ENCODE data around the gene MAPKAPK3. TPM values are rescaled to one million over a fixed set of nuclear protein-coding genes. Genes with fewer than 3 reads are reported as not detected.

MAPKAPK3 gene
- total RNA-seq, 2 donors from 2014 or later: 84.8 to 106 TPM

DNA sequence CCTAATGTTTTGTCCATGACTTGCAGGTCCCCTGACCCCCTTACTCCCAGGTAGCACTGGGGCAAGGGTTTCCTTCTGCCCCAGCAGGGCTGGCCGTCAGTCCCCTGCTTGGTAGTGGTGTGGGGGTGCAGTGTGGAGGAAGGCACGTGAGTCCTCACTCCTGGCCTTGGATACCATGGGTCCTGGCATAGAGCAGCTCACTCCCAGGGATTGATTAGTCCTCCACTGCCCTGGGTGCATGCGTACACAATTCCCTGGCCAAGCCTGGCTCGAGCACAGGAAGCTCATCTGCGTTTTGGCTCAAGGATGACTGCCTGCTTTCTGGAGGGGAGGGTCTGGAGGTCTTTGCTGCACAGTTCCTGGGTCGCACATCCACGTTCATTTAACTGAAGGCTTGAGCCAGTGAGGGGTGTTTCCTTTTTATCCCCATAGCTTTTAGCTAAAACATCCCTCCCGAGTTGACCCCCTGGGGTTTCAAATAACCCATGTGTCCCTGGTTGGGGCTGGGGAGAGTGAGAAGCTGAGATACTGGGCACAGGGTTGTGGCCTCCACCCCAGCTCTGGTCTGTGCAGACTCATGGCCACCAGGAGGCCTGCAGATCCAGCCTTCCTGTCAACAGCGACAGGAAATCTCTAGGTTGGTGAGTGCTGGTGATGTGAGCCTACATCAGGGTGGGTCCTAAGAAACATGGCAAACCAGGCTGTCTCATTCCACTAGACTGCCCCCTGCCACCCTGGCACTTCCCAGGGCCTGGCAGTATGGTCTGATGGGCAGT lies 36.1 kb upstream of the MAPKAPK3 start:
- DNase-seq (ENCODE audit: low spot score) (no peak), ATAC-seq (no peak)
- no peak overlapping the region for H3K27ac Mint-ChIP-seq
- peaks cover 5% of the 10 kb centered on the region for H3K36me3 Mint-ChIP-seq
- H3K4me1 Mint-ChIP-seq (ENCODE audit: low read depth in 2 of 2): peaks cover 14 to 15% of the 10 kb centered on the region in 2 donors
- H3K9me3 Mint-ChIP-seq: no peaks in the 10 kb centered on the region
- no peak overlapping the region for H3K4me3 Mint-ChIP-seq
- H3K27me3 Mint-ChIP-seq: no peaks in the 10 kb centered on the region

DNA sequence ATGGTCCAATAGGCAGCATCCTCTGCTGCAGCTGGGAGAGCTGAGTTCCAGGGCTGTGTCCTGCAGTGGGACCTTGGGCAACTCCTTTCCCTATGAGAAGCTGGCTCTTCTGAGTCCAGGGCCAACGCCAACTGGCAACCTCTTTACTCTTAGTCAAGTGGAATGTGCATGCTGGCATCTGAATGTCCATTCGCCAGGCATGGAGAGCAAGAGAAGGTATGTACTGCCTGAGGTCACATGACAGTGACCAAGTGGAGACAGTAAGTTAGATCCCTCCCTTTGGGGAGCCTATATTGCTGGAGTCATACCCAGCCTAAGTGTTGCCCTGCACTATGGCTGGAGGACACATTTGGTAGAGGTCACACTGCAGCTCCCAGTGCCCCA lies 35.5 kb upstream of the MAPKAPK3 start:
- H3K4me1 Mint-ChIP-seq (ENCODE audit: low read depth in 2 of 2): peaks cover 10 to 14% of the 10 kb centered on the region in 2 donors
- H3K36me3 Mint-ChIP-seq: peaks cover 5% of the 10 kb centered on the region
- ATAC-seq (no peak), DNase-seq (ENCODE audit: low spot score) (no peak)
- no peak overlapping the region for H3K4me3 Mint-ChIP-seq
- no peaks in the 10 kb centered on the region for H3K9me3 Mint-ChIP-seq
- no peaks in the 10 kb centered on the region for H3K27me3 Mint-ChIP-seq
- H3K27ac Mint-ChIP-seq: no peak overlapping the region

DNA sequence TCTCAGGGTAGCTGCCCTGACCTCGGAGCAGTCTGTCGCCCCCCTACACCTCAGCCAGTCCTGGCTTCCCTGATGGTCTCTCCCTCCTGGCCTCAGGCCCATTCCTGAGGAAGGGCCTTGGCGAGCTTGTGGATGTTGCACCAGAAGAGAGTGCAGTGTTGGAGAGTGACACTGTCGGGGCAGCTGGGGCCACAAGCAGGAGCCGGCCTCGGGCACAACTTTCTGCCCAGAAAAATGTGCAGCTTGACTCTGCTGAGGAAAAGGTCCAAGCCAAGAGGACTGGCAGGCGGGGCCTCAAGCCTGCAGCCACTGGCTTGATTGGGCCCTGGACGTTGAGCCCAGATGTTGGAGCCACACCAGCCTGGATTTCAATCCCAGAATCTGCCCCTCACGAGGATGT lies 34.9 kb upstream of the MAPKAPK3 start:
- Mint-ChIP-seq H3K9me3 (no peaks in the 10 kb centered on the region), H3K4me1 (ENCODE audit: low read depth in 2 of 2) (peaks cover 10 to 14% of the 10 kb centered on the region in 2 donors), H3K4me3 (no peak overlapping the region), H3K27ac (no peak overlapping the region), H3K36me3 (peaks cover 5% of the 10 kb centered on the region), H3K27me3 (no peaks in the 10 kb centered on the region)
- ATAC-seq (no peak), DNase-seq (ENCODE audit: low spot score) (no peak)

DNA sequence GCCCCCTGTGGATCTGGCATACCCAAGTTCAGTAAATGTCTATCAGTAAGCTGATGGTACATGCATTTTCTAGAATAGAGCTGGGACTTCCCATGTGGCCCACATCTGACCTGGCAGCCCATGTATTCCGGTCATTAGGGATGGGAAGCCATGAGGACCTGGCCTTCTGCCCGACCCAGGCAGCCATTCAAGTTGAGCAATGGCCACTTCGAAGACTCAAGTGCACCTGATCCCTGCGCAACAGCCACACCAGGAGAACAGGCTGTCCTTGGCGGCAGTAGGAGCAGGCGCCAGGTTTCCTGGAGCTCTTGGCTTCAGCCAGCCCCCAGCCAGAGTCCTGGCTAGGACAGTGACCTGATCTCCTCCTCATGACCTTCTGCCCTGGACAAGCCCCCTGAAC lies 33.1 kb upstream of the MAPKAPK3 start:
- DNase-seq (ENCODE audit: low spot score) (no peak), ATAC-seq (no peak)
- Mint-ChIP-seq H3K36me3 (peaks cover 5% of the 10 kb centered on the region), H3K4me3 (no peak overlapping the region), H3K4me1 (ENCODE audit: low read depth in 2 of 2) (peaks cover 27 to 29% of the 10 kb centered on the region in 2 donors), H3K9me3 (no peaks in the 10 kb centered on the region), H3K27me3 (no peaks in the 10 kb centered on the region), H3K27ac (no peak overlapping the region)

DNA sequence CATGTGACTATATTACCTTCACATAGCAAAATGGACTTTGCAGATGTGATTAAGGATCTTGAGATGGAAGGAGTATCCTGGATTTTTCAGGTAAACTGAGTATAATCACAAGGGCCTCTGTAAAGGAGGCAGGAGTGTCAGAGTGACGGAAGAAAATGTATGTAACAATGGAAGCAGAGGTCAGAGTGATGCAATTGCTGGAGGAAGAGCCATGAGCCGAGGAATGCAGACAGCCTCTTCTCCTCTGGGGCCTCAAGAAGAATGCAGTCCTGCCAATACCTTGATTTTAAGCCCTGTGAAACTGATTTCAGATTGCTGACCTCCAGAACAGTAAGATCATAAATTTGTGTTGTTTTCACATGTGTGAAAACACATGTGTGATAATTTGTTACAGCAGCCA lies 32.6 kb upstream of the MAPKAPK3 start:
- Mint-ChIP-seq H3K27me3 (no peaks in the 10 kb centered on the region), H3K36me3 (peaks cover 5% of the 10 kb centered on the region), H3K27ac (peak overlapping the region in 1 of 2 donors; percentile 1), H3K9me3 (no peaks in the 10 kb centered on the region), H3K4me1 (ENCODE audit: low read depth in 2 of 2) (peaks cover 27% of the 10 kb centered on the region in 2 donors), H3K4me3 (no peak overlapping the region)
- DNase-seq (ENCODE audit: low spot score) (no peak), ATAC-seq (no peak)

DNA sequence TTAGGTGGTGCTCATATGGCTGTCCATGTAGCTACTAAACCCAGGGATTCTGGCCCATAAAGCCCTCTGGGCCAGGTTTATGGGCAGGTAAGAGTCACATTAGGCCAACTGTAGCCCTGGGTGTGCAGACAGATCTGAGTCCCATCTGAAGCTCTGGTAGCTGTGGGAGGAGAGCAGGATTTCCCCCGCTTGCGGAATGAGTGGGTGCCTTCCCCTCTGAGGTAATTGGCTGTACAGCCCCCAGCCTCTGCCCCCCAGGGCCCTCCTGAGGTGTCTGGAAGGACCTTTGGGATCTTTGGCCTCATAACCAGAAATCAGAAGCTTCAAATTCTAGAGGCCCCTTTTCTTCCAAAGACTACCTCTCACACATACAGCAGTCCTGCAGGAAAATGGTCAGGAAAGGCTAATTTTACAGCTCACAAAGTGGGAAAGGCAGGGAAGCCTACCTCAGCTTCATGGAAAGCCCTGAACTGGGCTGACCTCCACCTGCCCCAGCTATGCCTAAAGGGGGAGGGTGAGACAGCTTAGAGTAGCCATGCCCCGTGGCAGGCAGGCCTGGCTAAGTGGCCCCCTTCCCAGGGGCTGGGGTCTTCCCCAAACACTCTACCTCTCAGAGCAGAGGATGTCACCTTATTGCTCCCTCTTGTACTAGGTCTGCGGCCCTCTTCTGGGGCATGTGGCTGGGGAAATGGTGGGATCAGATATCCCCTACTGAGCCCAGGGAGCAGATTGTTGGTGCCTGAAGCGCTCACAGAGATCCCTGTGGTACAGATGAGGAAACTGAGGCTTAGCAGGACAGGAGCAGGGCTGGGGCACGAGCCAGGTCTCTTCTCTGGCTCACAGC lies 30.8 kb upstream of the MAPKAPK3 start:
- Mint-ChIP-seq H3K9me3 (no peaks in the 10 kb centered on the region), H3K27ac (no peak overlapping the region), H3K4me3 (no peak overlapping the region), H3K4me1 (ENCODE audit: low read depth in 2 of 2) (peaks cover 31 to 33% of the 10 kb centered on the region in 2 donors), H3K27me3 (no peaks in the 10 kb centered on the region), H3K36me3 (peaks cover 5% of the 10 kb centered on the region)
- DNase-seq (ENCODE audit: low spot score) (no peak), ATAC-seq (no peak)

DNA sequence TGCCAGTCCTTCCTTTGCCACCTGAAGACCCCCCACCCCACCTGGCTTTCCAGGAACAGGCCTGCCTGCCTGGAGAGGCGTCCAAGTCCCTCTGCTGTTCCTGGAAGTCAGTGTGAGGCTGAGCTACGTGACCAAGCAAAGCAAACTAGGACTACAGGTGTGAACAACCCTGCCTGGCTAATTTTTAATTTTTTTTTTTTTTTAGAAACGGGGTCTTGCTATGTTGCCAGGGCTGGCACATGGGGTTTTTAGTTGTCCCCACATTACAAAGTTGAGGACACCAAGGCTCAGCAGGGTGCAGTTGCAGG lies 30.2 kb upstream of the MAPKAPK3 start:
- H3K27ac Mint-ChIP-seq: no peak overlapping the region
- no peak overlapping the region for H3K4me3 Mint-ChIP-seq
- DNase-seq (ENCODE audit: low spot score) (no peak), ATAC-seq (no peak)
- H3K27me3 Mint-ChIP-seq: no peaks in the 10 kb centered on the region
- peaks cover 34 to 35% of the 10 kb centered on the region in 2 donors for H3K4me1 Mint-ChIP-seq (ENCODE audit: low read depth in 2 of 2)
- H3K9me3 Mint-ChIP-seq: no peaks in the 10 kb centered on the region
- peaks cover 5% of the 10 kb centered on the region for H3K36me3 Mint-ChIP-seq

DNA sequence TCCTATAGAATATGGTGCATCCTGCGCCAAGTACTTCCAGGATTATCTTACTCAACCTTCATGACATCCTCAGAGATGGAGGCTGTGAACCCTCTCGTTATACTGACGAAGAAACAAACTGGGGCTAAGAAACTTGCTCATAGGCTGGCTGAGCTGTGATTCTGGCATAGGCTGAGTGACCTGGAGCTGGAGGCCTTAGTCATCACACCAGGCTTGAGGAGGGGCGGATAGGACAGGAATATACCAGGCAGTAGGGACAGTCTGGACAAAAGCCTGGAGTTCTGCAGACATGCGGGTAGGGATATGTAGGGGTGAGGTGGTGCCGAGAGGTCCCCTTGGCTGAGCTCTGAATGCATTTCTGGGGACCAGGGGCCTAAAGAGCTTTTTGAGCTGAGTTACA lies 29.6 kb upstream of the MAPKAPK3 start:
- Mint-ChIP-seq H3K27me3 (no peaks in the 10 kb centered on the region), H3K4me1 (ENCODE audit: low read depth in 2 of 2) (peaks cover 36 to 38% of the 10 kb centered on the region in 2 donors), H3K9me3 (no peaks in the 10 kb centered on the region), H3K4me3 (peak overlapping the region; percentile 2), H3K27ac (peak overlapping the region; percentile 85), H3K36me3 (peaks cover 5% of the 10 kb centered on the region)
- no peak for ATAC-seq
- DNase-seq (ENCODE audit: low spot score): no peak

DNA sequence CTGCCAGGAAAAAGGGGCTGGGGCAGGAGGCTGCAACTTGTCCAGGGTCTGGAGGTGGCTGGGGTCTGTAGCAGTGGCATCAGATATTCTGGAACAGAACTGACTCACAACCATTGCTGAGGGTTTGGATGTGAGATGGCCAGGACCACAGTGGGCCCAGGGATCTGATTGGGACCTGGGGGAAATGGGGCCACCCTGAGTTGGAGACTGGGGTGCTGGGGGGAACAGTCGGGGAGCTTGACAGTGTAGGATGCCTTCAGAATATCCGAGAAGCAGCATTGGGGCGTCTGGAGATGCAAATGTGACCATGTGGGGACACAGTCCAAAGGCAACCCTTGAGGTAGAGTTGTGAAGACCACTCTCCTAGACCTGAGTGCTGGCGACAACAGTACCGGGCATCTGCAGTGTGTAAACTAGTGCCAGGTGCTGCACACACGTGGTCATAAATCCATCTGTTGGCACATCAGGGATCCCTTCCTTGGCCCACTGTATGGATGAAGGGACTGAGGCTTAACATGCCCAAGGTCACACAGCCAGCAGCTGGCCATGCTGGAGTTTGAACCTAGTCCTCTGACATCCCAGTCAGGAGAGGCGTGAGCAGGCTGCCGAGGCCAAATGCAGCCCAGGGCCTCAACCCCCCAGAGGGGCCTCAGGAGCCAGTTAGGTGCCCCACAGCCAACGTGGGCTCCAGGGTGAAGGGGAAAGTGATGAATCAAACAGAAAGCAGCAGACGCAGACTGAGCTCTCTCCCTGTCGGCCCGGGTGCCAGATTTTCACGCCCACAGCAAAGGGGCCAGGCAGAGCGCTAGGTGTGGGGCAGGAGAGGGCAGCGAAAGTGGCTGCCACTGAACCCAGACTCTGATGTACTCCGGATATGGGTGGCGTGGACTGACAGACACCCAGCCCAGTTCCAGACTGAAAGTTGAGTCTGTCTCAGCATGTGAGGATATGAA lies 28.9 kb upstream of the MAPKAPK3 start:
- Mint-ChIP-seq H3K9me3 (no peaks in the 10 kb centered on the region), H3K4me1 (ENCODE audit: low read depth in 2 of 2) (peaks cover 43 to 46% of the 10 kb centered on the region in 2 donors), H3K4me3 (peak overlapping the region; percentile 69), H3K27me3 (no peaks in the 10 kb centered on the region), H3K27ac (peak overlapping the region; percentile 85), H3K36me3 (peaks cover 5% of the 10 kb centered on the region)
- DNase-seq (ENCODE audit: low spot score): peak; percentile 89
- ATAC-seq: peak; percentile 78 to 83

DNA sequence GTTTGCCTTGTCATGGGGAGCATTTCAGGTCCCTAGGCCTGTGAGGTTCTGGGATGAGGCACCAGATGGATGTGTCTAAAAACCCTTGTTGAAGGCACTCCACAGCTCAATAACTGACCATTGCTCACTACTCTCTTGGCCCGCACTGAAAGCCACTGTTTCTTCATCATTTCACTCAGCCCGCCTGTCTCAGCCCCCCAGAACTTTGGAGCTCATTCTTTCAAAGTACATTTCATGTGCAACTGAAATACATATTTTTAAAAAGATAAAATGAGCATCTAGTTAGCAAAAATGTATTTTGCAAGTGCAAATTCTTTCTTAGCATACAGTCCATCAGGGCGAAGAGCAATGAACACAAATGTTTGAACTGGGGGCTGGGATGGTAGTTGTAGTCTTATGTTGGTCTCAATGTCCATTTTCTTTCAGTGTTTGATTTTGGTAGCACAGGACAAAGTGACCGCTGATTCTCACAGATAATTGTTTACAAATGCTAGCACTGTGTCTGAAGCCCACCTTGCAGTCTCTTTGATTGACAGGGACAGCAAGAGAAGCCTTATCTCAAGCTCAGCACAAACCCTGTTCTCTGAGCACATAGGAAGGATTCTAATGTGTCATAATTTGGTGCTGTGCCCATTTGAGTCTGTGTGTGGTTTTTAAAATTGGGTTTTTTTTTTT lies 28.1 kb upstream of the MAPKAPK3 start:
- peak overlapping the region; percentile 69 for H3K4me3 Mint-ChIP-seq
- H3K27me3 Mint-ChIP-seq: no peaks in the 10 kb centered on the region
- H3K9me3 Mint-ChIP-seq: no peaks in the 10 kb centered on the region
- H3K27ac Mint-ChIP-seq: peak overlapping the region; percentile 85
- peaks cover 48 to 50% of the 10 kb centered on the region in 2 donors for H3K4me1 Mint-ChIP-seq (ENCODE audit: low read depth in 2 of 2)
- no peak for ATAC-seq
- peaks cover 5% of the 10 kb centered on the region for H3K36me3 Mint-ChIP-seq
- DNase-seq (ENCODE audit: low spot score): no peak

DNA sequence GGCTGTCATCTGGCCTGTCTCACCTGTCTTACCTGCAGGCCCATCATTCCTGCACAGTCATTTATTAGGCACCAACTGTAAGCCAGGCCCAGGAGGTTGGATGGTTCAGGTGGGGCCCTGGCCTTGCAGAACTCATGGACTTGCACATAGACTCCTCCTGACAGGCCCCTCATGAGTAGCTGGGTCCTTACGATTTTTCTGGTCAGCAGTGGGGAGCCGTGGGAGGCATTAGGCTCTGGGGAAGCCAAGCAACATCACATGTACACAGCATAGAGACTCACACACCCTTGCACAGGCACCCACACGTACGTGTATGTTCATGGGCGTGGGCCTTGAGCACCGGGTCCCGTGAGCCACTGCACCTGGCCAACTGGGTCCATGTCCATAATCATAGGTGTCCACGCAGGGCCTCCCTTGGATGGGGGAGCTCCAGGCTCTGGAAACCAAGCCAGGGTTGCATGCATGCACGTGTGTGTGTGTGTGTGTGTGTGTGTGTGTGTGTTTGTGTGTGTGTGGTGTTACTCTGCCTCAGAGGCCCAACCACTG lies 25.7 kb upstream of the MAPKAPK3 start:
- Mint-ChIP-seq H3K27ac (peak overlapping the region; percentile 85), H3K9me3 (no peaks in the 10 kb centered on the region), H3K36me3 (no peaks in the 10 kb centered on the region), H3K4me3 (peak overlapping the region; percentile 57), H3K4me1 (ENCODE audit: low read depth in 2 of 2) (peaks cover 49% of the 10 kb centered on the region in 2 donors), H3K27me3 (no peaks in the 10 kb centered on the region)
- no peak for DNase-seq (ENCODE audit: low spot score)
- peak in 1 of 2 donors; percentile 1 for ATAC-seq

DNA sequence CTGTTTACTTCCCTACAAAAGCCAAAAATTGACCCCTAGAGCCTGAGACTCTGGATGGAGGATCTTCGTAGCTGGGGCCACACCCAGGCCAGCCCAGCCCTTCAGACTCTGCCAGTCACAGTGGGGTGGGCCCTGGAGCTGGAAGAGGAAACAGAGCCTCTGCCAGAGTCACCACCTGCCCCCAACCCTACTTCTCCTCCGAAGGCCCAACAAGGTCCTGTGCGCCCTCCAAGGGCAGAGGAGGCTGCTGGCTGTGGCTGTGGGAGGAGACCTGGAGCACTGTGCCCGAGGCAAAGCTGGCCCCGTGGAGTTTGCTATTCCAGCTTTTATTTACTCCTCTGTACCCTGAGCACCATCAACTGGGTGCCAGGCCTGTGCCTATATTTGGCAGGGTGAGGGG lies 24.4 kb upstream of the MAPKAPK3 start:
- no peaks in the 10 kb centered on the region for H3K27me3 Mint-ChIP-seq
- peak overlapping the region; percentile 83 to 85 for H3K27ac Mint-ChIP-seq
- no peaks in the 10 kb centered on the region for H3K36me3 Mint-ChIP-seq
- peak overlapping the region; percentile 23 for H3K4me3 Mint-ChIP-seq
- DNase-seq (ENCODE audit: low spot score): no peak
- peaks cover 45% of the 10 kb centered on the region in 2 donors for H3K4me1 Mint-ChIP-seq (ENCODE audit: low read depth in 2 of 2)
- H3K9me3 Mint-ChIP-seq: no peaks in the 10 kb centered on the region
- no peak for ATAC-seq

DNA sequence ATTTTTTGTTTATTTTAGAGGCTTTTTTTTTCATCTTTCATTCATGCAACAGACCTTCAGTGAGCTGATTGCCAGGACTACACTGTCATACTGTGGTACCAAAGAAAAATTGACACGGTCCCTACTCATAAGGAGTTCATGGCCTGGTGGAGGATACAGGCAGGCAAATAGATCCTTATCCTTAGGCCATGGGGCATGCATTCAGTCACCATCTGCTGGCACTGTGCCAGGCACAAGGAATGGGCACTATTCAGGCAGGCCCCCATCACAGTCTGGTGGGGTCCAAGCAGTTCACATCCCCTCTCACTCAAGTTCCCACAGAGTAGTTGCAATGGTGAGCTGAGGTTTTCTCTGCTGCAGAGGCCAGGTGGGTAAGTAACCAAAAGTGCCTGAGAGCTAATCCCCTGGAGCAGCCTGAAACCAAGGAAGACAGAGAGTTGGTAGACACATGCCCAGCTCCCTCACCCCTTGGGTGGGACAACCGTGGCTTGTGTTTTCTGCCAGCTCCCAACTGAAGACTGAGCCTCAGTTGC lies 22.6 kb upstream of the MAPKAPK3 start:
- Mint-ChIP-seq H3K4me1 (ENCODE audit: low read depth in 2 of 2) (peaks cover 41 to 42% of the 10 kb centered on the region in 2 donors), H3K27ac (peak overlapping the region; percentile 83 to 85), H3K9me3 (no peaks in the 10 kb centered on the region), H3K27me3 (no peaks in the 10 kb centered on the region), H3K36me3 (no peaks in the 10 kb centered on the region), H3K4me3 (no peak overlapping the region)
- ATAC-seq: no peak
- no peak for DNase-seq (ENCODE audit: low spot score)

Measured in natural killer cell treated with Interleukin-12 subunit alpha and Interleukin-12 subunit beta and Interleukin-15 and Interleukin-18, amount 100 ng/mL, for 72 hours (primary cell).